ENCODE data around the gene HBD. TPM values are rescaled to one million over a fixed set of nuclear protein-coding genes. Genes with fewer than 3 reads are reported as not detected.

Gene HBD
- total RNA-seq, 1 donor from 2014 or later: not detected

- H3K4me3 ChIP-seq: no peak overlapping the region
- TF ChIP-seq CTCF (IDR thresholded peaks at IDR 0.05): no peak
- no peak for DNase-seq
- no peaks in the 10 kb centered on the region for H3K27me3 ChIP-seq (ENCODE audit: low read depth)
- H3K9me3 ChIP-seq: no peaks in the 10 kb centered on the region
- H3K36me3 ChIP-seq: no peaks in the 10 kb centered on the region
- no peaks in the 10 kb centered on the region for H3K4me1 ChIP-seq
- H3K27ac ChIP-seq: no peak overlapping the region
- no peak for ATAC-seq
- intact Hi-C loops (cut with DNase I): no loop called here
Observed at GRCh38 chr11:5225480-5225871, 8.8 kb downstream of the HBD start.

- TF ChIP-seq CTCF (IDR thresholded peaks at IDR 0.05): no peak
- Histone ChIP-seq H3K9me3 (no peaks in the 10 kb centered on the region), H3K4me3 (no peak overlapping the region), H3K4me1 (no peaks in the 10 kb centered on the region), H3K36me3 (no peaks in the 10 kb centered on the region), H3K27me3 (ENCODE audit: low read depth) (no peaks in the 10 kb centered on the region), H3K27ac (no peak overlapping the region)
- ATAC-seq: no peak
- intact Hi-C loops (cut with DNase I): no loop called here
- DNase-seq: no peak
Observed at GRCh38 chr11:5224538-5225479, 9.5 kb downstream of the HBD start.

GRCh38 chr11:5223686-5224085, 10.6 kb downstream of the HBD start:
- H3K9me3 ChIP-seq: no peaks in the 10 kb centered on the region
- no peak for ATAC-seq
- intact Hi-C loops (cut with DNase I): no loop called here
- no peaks in the 10 kb centered on the region for H3K27me3 ChIP-seq (ENCODE audit: low read depth)
- no peak for DNase-seq
- no peaks in the 10 kb centered on the region for H3K36me3 ChIP-seq
- no peak overlapping the region for H3K27ac ChIP-seq
- no peak for TF ChIP-seq CTCF (IDR thresholded peaks at IDR 0.05)
- no peak overlapping the region for H3K4me3 ChIP-seq
- no peaks in the 10 kb centered on the region for H3K4me1 ChIP-seq

- no peak for DNase-seq
- no peaks in the 10 kb centered on the region for H3K27me3 ChIP-seq (ENCODE audit: low read depth)
- ATAC-seq: no peak
- H3K4me1 ChIP-seq: no peaks in the 10 kb centered on the region
- TF ChIP-seq CTCF (IDR thresholded peaks at IDR 0.05): no peak
- no peak overlapping the region for H3K27ac ChIP-seq
- H3K9me3 ChIP-seq: no peaks in the 10 kb centered on the region
- intact Hi-C loops (cut with DNase I): no loop called here
- H3K4me3 ChIP-seq: no peak overlapping the region
- H3K36me3 ChIP-seq: no peaks in the 10 kb centered on the region
Observed at GRCh38 chr11:5223146-5223545, 11.1 kb downstream of the HBD start.

- intact Hi-C loops (cut with DNase I): no loop called here
Observed at GRCh38 chr11:5210376-5210885, 23.9 kb downstream of the HBD start.

More at GRCh38 chr11:5210376-5210885, 23.9 kb downstream of the HBD start:
- no peaks in the 10 kb centered on the region for H3K9me3 ChIP-seq
- no peaks in the 10 kb centered on the region for H3K36me3 ChIP-seq
- H3K4me3 ChIP-seq: no peak overlapping the region
- H3K27ac ChIP-seq: no peak overlapping the region
- DNase-seq (no peak), ATAC-seq (no peak)
- TF ChIP-seq CTCF (IDR thresholded peaks at IDR 0.05): no peak
- no peaks in the 10 kb centered on the region for H3K4me1 ChIP-seq
- H3K27me3 ChIP-seq (ENCODE audit: low read depth): no peaks in the 10 kb centered on the region
